Endothelial cell of umbilical vein (primary cell): Measurements from ENCODE around the gene STOML1. TPM values are rescaled to one million over a fixed set of nuclear protein-coding genes. Genes with fewer than 3 reads are reported as not detected.

ENCODE experiments used
- BruUV-seq: library from RNA; stranded (reverse); fragments of 400-500 nt; replicated peaks from 2 replicates; lab custom pipeline; 2021; lab: Mats Ljungman, UMichigan
- CTCF ChIA-PET: fragments of 300-600, 350-600 bp; sonication (Branson Sonifier 250); formaldehyde crosslinking; loops from one replicate; lab custom pipeline; 2021; ENCODE audit warnings: antibody characterized with exemption, inconsistent platforms; lab: Charles Lee
- POLR2A ChIA-PET: fragments of 300-600, 350-600 bp; sonication (Branson Sonifier 250); formaldehyde crosslinking; loops from one replicate; lab custom pipeline; 2021; ENCODE audit warnings: antibody characterized with exemption, inconsistent platforms; lab: Charles Lee
- DNase-seq: peaks from one replicate; pipeline ENCODE4 v3.0.0-alpha.2; 2011; ENCODE audit warnings: low read depth, low spot score
- FAIRE-seq: peaks from 2 replicates; lab custom pipeline; 2011; peaks lifted over from hg19 to GRCh38; lab: Jason Lieb, UNC
- H2AFZ ChIP-seq: 2 replicates; pipeline ENCODE4 v1.6.0; 2012; ENCODE audit warnings: low read depth, low read length, control low read depth, inconsistent platforms
- H3K27ac ChIP-seq: 2 replicates; pipeline ENCODE4 v1.5.1; 2011; ENCODE audit warnings: low read depth, mild to moderate bottlenecking, control low read depth, low read length, moderate library complexity; ENCODE audit not compliant: insufficient read depth
- H3K27me3 ChIP-seq, 2 experiments: 2 replicates each; pipeline versions ENCODE4 v1.6.0 to v1.6.1; 2011; ENCODE audit warnings: low read length in 2 of 2, mixed read lengths in 1 of 2; ENCODE audit not compliant: control insufficient read depth in 2 of 2, insufficient read depth in 2 of 2
- H3K36me3 ChIP-seq, 2 experiments: 2 replicates in 1 of 2; 3 replicates in 1 of 2; pipeline ENCODE4 v1.5.1; 2011; ENCODE audit warnings: low read length in 2 of 2, mild to moderate bottlenecking in 1 of 2, moderate library complexity in 1 of 2; ENCODE audit not compliant: control insufficient read depth in 2 of 2, insufficient read depth in 2 of 2; ENCODE audit errors: extremely low read depth in 1 of 2
- H3K4me1 ChIP-seq: 3 replicates; pipeline ENCODE4 v1.5.1; 2011; ENCODE audit warnings: mild to moderate bottlenecking, low read length; ENCODE audit not compliant: control insufficient read depth, insufficient read depth; ENCODE audit errors: extremely low read depth
- H3K4me2 ChIP-seq: 2 replicates; pipeline ENCODE4 v1.6.1; 2011; ENCODE audit warnings: low read length, control low read depth, mixed read lengths; ENCODE audit not compliant: insufficient read depth
- H3K4me3 ChIP-seq, 3 experiments: fragments of 200-600 bp in 1 of 3; sonication (generic), shearing (Covaris generic) in 1 of 3; replicated peaks in 1 of 3; 2 replicates each; pipeline ENCODE4 v1.5.1; 2011 to 2016; ENCODE audit warnings: control low read depth in 3 of 3, low read length in 3 of 3, mild to moderate bottlenecking in 2 of 3, inconsistent platforms in 1 of 3, low read depth in 1 of 3, moderate library complexity in 1 of 3; ENCODE audit not compliant: insufficient read depth in 1 of 3
- H3K79me2 ChIP-seq: 2 replicates; pipeline ENCODE4 v1.6.0; 2012; ENCODE audit warnings: low read length, inconsistent platforms; ENCODE audit not compliant: control insufficient read depth, insufficient read depth
- H3K9ac ChIP-seq: replicated peaks from 2 replicates; pipeline ENCODE3; 2011; ENCODE audit warnings: low read length, control low read depth; ENCODE audit not compliant: insufficient read depth; ENCODE audit errors: extremely low read depth
- H3K9me1 ChIP-seq: replicated peaks from 3 replicates; pipeline ENCODE4 v1.6.0; 2011; ENCODE audit warnings: mild to moderate bottlenecking, low read length; ENCODE audit not compliant: control insufficient read depth, insufficient read depth; ENCODE audit errors: extremely low read depth
- H3K9me3 ChIP-seq: replicated peaks from 2 replicates; pipeline ENCODE4 v1.5.1; 2012; ENCODE audit warnings: low read length, inconsistent platforms; ENCODE audit not compliant: control insufficient read depth, insufficient read depth
- H4K20me1 ChIP-seq: replicated peaks from 2 replicates; pipeline ENCODE3; 2011; ENCODE audit warnings: mild to moderate bottlenecking, low read length; ENCODE audit not compliant: control insufficient read depth, insufficient read depth; ENCODE audit errors: extremely low read depth
- EZH2 ChIP-seq: IDR thresholded peaks from 2 replicates; pipeline ENCODE4 v1.6.1; 2012; ENCODE audit warnings: borderline replicate concordance, low read depth, mild to moderate bottlenecking, moderate library complexity, low read length, inconsistent platforms; ENCODE audit not compliant: severe bottlenecking
- FOS ChIP-seq: IDR thresholded peaks from 2 replicates; pipeline ENCODE4 v1.6.1; 2011; ENCODE audit warnings: mild to moderate bottlenecking, low read length, moderate library complexity, borderline replicate concordance; ENCODE audit not compliant: insufficient read depth
- GATA2 ChIP-seq: IDR thresholded peaks from 2 replicates; pipeline ENCODE4 v1.7.0; 2011; ENCODE audit warnings: low read depth, mild to moderate bottlenecking, moderate library complexity, mixed read lengths, low read length; ENCODE audit not compliant: insufficient read length, insufficient read depth
- JUN ChIP-seq: IDR thresholded peaks from 2 replicates; pipeline ENCODE4 v1.6.1; 2011; ENCODE audit warnings: borderline replicate concordance, low read depth; ENCODE audit not compliant: insufficient read length, insufficient read depth
- MYC ChIP-seq: IDR thresholded peaks from one replicate; pipeline ENCODE4 v1.6.1; 2011; ENCODE audit warnings: mild to moderate bottlenecking, low read depth, low read length
- POLR2A ChIP-seq: IDR thresholded peaks from 2 replicates; pipeline ENCODE4 v1.6.1; 2012; ENCODE audit warnings: low read depth, mild to moderate bottlenecking, control low read depth, low read length
- POLR2AphosphoS5 ChIP-seq: IDR thresholded peaks from 2 replicates; pipeline ENCODE4 v1.6.1; 2012; ENCODE audit warnings: low read depth, mild to moderate bottlenecking, control low read depth, low read length, moderate library complexity; ENCODE audit not compliant: insufficient read depth
- dilution Hi-C: fragments of 300-500 bp; cut with MboI; formaldehyde crosslinking; loops from one replicate; pipeline ENCODE4 v1.15.0; 2019; ENCODE audit warnings: low sequenced_read_pairs; ENCODE audit not compliant: extremely low pct_ligation_motif_present
- intact Hi-C: fragments of 100-400 bp; cut with micrococcal nuclease; formaldehyde crosslinking; loops from one replicate; pipeline ENCODE4 v1.10.0; 2022
- polyA plus RNA-seq, 4 experiments: library from polyadenylated mRNA; depleted of rRNA in 3 of 4; stranded (reverse) in 3 of 4; unstranded in 1 of 4; fragments of >200 nt; gene quantifications; 2 replicates each; pipeline versions ENCODE4 v1.2.1 to v1.2.3, GENCODE V29; 2011 to 2012; ENCODE audit warnings: missing spikeins in 1 of 4
- total RNA-seq: library from RNA; stranded (reverse); gene quantifications from 2 replicates; pipeline ENCODE4 v1.2.3, GENCODE V29; 2021
- TF ChIP-seq, protein P1 (sequence below), 2 donors: IDR thresholded peaks; 1 replicate in 1 of 2; 2 replicates in 1 of 2; pipeline ENCODE4 v1.5.1; 2011; ENCODE audit warnings: low read length in 2 of 2, mild to moderate bottlenecking in 2 of 2, moderate library complexity in 2 of 2, control low read depth in 1 of 2, inconsistent platforms in 1 of 2, low read depth in 1 of 2; ENCODE audit not compliant: insufficient read depth in 1 of 2; ENCODE audit errors: extremely low read depth in 1 of 2
- TF ChIP-seq, protein P2 (sequence below): IDR thresholded peaks from 2 replicates; pipeline ENCODE4 v1.6.1; 2011; ENCODE audit not compliant: insufficient read depth, insufficient read length

Gene STOML1
- total and polyA plus RNA-seq, 2 donors (not counting 3 experiments of a cell fraction or from before 2014, with no cell fraction given), result 12.9 to 15.4 TPM

DNA sequence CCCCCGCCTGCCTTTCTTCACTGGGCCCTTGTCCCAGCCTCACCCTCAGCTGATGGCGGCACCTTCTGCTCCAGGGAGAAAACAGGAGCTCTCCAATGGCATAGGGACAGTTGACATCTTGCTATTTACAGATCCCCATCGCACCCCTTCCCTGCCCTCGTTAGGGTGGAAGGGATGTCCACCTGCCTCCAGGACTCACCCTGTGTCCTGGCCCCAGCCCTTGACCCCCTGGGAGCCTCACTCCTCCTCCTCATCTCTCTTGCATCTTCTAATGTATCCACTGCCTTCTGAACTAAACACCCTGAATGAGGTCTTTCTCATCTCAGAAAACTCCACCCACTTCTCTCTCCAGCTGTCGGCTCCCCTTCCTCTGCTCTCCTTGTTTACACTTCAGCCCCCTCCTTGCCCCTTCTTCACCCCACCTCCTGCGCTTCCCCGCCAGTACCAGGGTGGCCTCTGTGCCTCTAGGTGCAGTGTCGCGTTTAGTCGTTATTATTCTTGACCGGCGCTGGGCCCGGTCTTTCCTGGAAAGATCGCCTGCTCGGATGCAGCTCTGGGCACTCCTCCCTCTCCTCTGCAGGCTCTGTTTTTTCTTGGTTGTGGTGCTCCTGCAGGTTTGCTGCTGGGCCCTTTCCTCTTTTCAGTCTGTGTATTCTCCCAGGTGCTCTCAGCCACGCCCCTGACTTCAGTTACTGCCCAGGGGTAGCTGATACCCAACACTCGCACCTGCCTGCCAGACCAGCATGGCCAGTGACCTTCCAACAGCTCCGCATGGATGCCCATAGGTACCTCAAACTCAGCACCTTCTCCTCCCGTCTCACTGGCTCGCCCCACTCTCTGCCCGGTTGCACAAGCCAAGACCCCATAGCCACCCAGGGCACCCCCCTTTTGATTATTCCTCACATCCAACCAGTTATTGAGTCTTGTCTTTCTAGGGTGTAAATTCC is 45.3 kb upstream of the STOML1 start:
- Histone ChIP-seq H2AFZ (no peak overlapping the region), H3K9me1 (no peaks in the 10 kb centered on the region), H4K20me1 (no peaks in the 10 kb centered on the region), H3K4me3 (no peak overlapping the region), H3K27ac (no peak overlapping the region), H3K36me3 (peaks cover 8 to 32% of the 10 kb centered on the region in 2 experiments), H3K79me2 (no peaks in the 10 kb centered on the region), H3K9ac (no peak overlapping the region), H3K4me1 (peaks cover 9% of the 10 kb centered on the region), H3K9me3 (no peaks in the 10 kb centered on the region), H3K4me2 (no peak overlapping the region), H3K27me3 (no peaks in the 10 kb centered on the region)
- BruUV-seq, result no TSS peak
- TF ChIP-seq POLR2AphosphoS5 (no peak), POLR2A (no peak), JUN (no peak), EZH2 (no peak), FOS (no peak), GATA2 (no peak), MYC (no peak)
- TF ChIP-seq, protein P1, sequence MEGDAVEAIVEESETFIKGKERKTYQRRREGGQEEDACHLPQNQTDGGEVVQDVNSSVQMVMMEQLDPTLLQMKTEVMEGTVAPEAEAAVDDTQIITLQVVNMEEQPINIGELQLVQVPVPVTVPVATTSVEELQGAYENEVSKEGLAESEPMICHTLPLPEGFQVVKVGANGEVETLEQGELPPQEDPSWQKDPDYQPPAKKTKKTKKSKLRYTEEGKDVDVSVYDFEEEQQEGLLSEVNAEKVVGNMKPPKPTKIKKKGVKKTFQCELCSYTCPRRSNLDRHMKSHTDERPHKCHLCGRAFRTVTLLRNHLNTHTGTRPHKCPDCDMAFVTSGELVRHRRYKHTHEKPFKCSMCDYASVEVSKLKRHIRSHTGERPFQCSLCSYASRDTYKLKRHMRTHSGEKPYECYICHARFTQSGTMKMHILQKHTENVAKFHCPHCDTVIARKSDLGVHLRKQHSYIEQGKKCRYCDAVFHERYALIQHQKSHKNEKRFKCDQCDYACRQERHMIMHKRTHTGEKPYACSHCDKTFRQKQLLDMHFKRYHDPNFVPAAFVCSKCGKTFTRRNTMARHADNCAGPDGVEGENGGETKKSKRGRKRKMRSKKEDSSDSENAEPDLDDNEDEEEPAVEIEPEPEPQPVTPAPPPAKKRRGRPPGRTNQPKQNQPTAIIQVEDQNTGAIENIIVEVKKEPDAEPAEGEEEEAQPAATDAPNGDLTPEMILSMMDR (IDR thresholded peaks at IDR 0.05; ENCODE audit: extremely low read depth in 1 of 2, insufficient read depth in 1 of 2, low read depth in 1 of 2, low read length in 2 of 2), result no peak
- TF ChIP-seq, protein P2, sequence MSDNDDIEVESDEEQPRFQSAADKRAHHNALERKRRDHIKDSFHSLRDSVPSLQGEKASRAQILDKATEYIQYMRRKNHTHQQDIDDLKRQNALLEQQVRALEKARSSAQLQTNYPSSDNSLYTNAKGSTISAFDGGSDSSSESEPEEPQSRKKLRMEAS, result no peak
- ChIA-PET CTCF (interaction anchor here (0.6 to 15.1 kb wide), 25 partner anchors 8 to 734 kb away, joined by 3 to 651 read pairs (median 6); partner anchors contain the start of genes PML and STOML1), POLR2A (interaction anchor here (1.0 to 1.2 kb wide), 2 partner anchors 10 to 64 kb away, joined by 3 to 9 read pairs; no protein-coding TSS in a partner anchor)
- intact Hi-C loops, result loop anchor here (1.0 kb wide), 3 partner anchors 43 to 86 kb away; partner anchors contain the start of gene PML
- dilution Hi-C loops, result no loop called here
- DNase-seq (no peak), FAIRE-seq (no peak)
